Measurements from ENCODE around the gene CCDC91.
A peak's percentile ranks its signal among the peaks of the same experiment; 100 is the strongest.

The CCDC91 gene

GRCh38 chr12:28506271-28506670 is 316.0 kb downstream of the CCDC91 start:
- DNase-seq (ENCODE audit: low read depth, low spot score) = no peak
- H3K27ac ChIP-seq = no peak overlapping the region

DNA sequence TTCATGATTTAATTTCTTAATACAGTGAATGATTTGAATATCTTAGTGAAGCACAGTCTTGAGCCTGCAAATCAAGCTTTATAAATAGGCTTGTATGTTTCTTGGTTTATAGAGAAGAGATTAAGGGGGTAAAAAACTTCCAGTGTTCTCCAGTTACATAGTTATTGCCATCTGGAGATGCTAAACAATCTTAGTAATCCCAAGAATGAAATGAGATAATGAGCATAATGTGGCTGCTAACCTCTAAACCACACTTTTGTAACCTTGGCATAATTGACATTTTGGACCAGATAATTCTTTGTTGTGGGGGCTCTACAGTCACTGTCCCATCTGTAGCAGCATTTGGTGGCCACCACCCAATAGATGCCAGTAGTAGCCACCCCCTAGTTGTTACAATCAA is 316.8 kb downstream of the CCDC91 start:
- H3K27ac ChIP-seq = no peak overlapping the region

DNA sequence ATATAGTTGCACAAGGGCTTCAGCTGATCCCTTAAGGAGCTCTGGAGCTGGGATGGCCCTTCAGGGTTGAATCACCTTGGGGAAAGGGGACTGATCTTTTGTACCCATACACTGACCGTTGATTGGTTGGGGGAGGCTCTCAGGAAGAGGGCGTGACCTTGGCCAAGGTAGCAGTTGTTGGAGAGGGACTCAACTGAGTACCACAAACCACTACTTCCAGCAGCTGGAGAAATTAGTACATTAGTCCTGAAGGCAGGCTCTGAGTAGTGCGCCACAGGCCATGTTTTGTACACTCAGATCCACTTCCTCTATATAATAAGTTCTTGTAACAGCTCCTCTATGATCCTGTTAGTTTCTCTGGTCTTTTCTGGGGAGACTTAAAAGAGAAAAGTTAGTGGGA is 317.6 kb downstream of the CCDC91 start:
- no peak for DNase-seq (ENCODE audit: low read depth, low spot score)
- H3K27ac ChIP-seq = no peak overlapping the region

More for the DNA sequence above, 316.8 kb downstream of the CCDC91 start:
- DNase-seq (ENCODE audit: low read depth, low spot score) = no peak

- no peak for DNase-seq (ENCODE audit: low read depth, low spot score)
- H3K27ac ChIP-seq = no peak overlapping the region
These were observed 322.1 kb downstream of the CCDC91 start for GRCh38 chr12:28512406-28512805.

GRCh38 chr12:28512876-28513275 is 322.6 kb downstream of the CCDC91 start:
- DNase-seq (ENCODE audit: low read depth, low spot score) = no peak
- H3K27ac ChIP-seq = no peak overlapping the region

DNA sequence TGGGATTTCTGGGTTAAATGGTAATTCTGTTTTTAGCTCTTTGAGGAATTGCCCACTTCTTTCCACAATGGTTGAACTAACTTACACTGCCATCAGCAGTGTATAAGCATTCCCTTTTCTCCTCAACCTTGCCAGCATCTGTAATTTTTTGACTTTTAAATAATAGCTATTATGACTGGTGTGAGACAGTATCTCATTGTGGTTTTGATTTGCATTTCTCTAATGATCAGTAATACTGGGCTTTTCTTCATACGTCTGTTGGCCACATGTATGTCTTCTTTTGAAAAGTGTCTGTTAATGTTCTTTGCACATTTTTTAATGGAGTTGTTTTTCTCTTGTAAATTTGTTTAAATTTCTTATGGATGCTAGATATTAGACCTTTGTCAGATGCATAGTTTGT is 323.7 kb downstream of the CCDC91 start:
- DNase-seq (ENCODE audit: low read depth, low spot score) = no peak
- no peak overlapping the region for H3K27ac ChIP-seq

- no peak overlapping the region for H3K27ac ChIP-seq
- no peak for DNase-seq (ENCODE audit: low read depth, low spot score)
These were observed 326.8 kb downstream of the CCDC91 start for GRCh38 chr12:28517101-28517500.

DNA sequence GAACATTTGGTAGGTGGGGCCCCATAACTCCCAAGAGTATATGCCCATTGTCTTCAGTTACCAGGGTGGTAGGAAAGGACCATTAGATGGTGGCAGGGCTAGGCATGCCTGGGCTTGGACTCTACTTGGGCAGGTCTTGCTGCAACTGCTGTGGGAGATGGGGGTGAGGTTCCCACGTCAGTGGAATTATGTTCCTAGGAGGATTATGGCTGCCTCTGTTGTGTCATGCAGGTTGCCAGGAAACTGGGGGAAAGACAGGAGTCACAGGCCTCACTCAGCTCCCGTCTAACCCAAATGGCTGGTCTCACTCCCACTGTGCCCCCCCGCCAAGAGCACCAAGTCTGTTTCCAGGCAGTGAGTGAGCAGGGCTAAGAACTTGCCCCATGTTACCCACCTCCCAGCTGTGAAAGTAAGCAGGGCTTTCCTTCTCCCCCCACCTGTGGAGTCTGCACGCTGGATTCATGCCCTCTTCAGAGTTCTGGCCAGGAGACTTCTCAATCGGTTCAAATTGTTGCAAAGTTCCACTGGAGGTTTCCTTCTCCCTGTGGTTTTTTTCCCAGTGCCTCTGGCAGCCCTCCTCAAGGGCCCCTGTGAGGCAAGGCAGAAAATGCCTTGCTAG is 337.5 kb downstream of the CCDC91 start:
- H3K27ac ChIP-seq = no peak overlapping the region
- no peak for DNase-seq (ENCODE audit: low read depth, low spot score)

DNA sequence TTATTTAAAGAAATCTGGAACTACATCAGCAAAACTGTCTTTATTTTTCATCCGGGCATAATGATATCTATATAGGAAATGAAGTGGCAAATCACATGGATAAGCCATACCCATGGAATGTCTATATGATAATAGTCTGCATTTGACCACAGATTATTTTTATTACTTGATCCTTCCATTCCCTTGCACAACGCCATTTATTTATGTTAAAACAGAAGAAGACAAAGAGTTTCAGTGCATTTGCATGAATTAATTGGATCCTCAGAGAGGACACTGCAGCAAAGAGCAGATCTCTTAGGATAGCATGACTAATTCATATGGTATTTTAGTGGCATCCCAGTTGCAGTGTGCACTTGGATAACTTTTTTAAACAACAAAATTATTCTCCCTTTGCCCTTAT is 345.0 kb downstream of the CCDC91 start:
- DNase-seq (ENCODE audit: low read depth, low spot score) = no peak
- no peak overlapping the region for H3K27ac ChIP-seq

DNA sequence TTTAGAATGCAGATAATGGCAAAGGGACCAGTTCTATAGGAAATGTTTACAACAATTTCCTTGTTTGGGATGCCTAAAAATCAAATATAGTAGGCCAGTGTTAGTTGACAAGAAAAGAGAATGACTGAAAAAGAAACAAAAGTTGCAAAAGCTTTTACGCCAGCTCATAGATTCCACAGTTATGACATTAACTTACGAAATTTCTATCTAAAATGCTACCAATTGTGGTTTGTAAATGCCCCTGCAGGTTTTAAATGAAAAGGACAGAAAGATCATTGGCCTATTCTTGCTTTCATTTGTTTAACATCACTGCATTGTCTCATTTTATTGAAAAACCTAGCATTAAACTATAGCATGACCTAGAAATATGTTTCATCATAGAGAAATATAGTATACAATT is 345.8 kb downstream of the CCDC91 start:
- no peak overlapping the region for H3K27ac ChIP-seq
- no peak for DNase-seq (ENCODE audit: low read depth, low spot score)

- no peak for DNase-seq (ENCODE audit: low read depth, low spot score)
These were observed 347.2 kb downstream of the CCDC91 start for GRCh38 chr12:28537474-28537873.

GRCh38 chr12:28539691-28540323 is 349.6 kb downstream of the CCDC91 start:
- H3K27ac ChIP-seq = peak overlapping the region; percentile 25
- DNase-seq (ENCODE audit: low read depth, low spot score) = no peak

More at GRCh38 chr12:28537474-28537873, 347.2 kb downstream of the CCDC91 start:
- H3K27ac ChIP-seq = no peak overlapping the region

GRCh38 chr12:28540324-28540714 is 350.1 kb downstream of the CCDC91 start:
- H3K27ac ChIP-seq = peak overlapping the region; percentile 25
- DNase-seq (ENCODE audit: low read depth, low spot score) = no peak

DNA sequence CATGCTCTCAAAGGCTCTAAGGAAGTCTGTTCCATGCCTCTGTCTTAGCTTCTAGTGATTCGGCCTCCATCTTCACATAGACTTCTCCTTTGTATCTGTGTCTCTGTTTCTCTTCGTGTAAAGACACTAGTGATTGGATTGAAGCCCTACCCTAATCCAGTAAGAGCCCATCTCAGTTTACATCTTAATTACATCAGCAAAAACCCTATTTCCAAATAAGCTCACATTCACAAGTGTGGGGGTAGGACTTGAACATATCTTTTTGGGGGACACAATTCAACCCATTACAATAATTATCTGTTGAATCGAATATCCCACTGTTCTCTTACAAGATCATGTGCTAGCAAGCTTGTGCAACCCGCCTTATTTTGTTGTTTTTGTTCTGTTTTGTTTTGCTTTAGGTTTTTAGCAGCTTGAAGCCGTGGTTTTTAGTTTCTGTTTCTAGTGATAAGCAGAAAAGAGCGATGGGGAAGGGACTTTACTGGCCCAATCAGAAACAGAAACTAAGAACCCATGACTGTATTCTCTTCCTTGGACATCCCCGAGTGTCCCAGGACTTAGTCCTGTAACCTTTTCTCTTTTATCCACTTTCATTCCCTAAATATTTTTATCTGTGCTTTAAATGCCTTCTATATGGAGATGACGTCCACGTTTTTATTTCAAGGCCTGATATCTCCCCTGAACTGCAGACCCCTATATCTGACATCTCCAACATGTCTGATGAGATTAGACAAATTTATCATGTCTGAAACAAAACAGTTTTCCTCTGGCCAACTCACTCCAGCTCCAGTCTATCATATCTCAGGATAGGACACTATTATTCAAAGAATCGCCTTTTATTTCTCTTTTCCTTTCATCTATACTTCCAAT is 353.0 kb downstream of the CCDC91 start:
- DNase-seq (ENCODE audit: low read depth, low spot score) = no peak
- H3K27ac ChIP-seq = no peak overlapping the region

DNA sequence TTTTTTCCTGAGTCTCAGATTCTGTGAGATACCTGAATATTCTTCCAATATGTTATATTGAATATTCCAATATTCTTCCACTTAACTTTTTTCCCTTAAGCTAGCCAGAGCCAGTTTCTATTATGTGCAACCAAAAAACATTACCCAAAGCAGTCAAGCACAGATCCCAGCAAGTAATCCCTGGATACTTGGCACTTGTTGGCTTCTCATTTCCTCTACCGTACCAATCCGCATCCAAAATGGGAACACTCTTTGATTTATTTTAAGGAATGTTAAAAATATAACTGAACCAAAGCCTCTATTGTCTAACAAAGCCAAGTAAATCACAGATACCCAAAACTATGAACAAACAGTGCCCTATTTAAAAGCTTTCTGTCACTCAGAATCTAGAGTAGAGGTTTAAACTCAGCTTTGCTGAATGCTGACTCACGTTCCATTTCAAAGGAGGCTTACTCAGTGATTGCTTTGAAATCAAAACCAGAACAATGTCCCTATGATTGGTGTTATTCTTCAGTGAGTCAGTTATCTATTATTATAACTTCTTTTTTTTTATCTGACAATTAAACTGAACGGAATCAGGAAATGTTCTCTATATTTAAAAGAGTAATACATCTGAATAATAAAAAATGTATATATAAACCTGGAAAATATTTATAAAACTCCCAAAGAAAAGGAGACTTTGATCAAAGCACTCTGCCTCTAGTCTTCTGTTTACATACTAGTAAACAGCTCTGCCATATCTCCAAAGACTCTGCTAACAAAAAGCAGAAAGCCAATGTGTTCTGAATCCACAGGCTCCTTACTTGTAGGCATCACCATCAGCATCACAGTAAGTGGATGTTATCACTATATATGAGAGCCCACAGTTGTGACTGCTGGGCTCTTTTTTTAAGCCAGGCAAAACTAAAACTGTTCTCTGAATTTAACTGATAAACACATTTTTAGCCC is 360.8 kb downstream of the CCDC91 start:
- no peak for DNase-seq (ENCODE audit: low read depth, low spot score)
- H3K27ac ChIP-seq = no peak overlapping the region

DNA sequence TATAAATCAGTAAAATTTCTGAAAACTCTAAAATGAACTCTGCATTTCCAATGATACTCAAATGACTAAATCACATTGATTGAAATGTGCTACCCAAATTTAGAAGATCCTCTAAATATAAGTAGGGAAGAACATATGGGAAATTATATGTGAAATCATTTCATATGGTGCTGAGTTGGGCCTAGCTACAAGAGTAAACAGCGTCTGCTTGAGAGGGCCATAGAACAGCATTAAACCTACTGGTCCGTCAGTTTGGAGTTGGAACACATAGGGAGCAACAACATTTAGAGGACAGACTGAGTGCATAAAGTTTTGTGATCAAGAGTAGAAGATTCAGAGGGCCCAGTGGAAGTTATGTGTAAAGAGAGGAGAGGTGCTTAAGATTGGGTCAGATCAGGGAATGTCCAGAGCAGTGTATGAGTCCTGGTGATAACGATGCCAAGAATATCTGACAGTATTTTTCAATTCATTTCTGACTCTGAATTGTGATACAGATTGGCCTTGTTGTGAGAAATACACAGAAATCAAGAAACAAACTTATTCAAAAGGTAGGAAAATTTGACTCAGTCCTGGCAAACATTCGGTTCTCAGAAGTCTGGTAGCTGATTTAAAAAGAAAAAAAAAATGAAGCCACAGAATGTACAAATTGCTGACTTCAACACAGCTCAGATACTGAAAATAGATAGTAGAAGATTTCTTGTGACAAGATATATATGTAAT is 362.2 kb downstream of the CCDC91 start:
- DNase-seq (ENCODE audit: low read depth, low spot score) = no peak
- H3K27ac ChIP-seq = no peak overlapping the region

GRCh38 chr12:28555748-28556147 is 365.5 kb downstream of the CCDC91 start:
- H3K27ac ChIP-seq = no peak overlapping the region
- no peak for DNase-seq (ENCODE audit: low read depth, low spot score)

GRCh38 chr12:28558250-28558649 is 368.0 kb downstream of the CCDC91 start:
- no peak for DNase-seq (ENCODE audit: low read depth, low spot score)
- no peak overlapping the region for H3K27ac ChIP-seq

- DNase-seq (ENCODE audit: low read depth, low spot score) = no peak
- H3K27ac ChIP-seq = no peak overlapping the region
These were observed 373.0 kb downstream of the CCDC91 start for GRCh38 chr12:28563286-28563685.

GRCh38 chr12:28563936-28564335 is 373.7 kb downstream of the CCDC91 start:
- H3K27ac ChIP-seq = no peak overlapping the region
- DNase-seq (ENCODE audit: low read depth, low spot score) = no peak

All from epithelial cell of prostate (primary cell).